IMR-90 (cell line): ENCODE results near the gene DOCK7. TPM values are rescaled to one million over a fixed set of nuclear protein-coding genes. Genes with fewer than 3 reads are reported as not detected.

Source experiments
- ATAC-seq: fragments of 200-7000 bp; cut with Tn5 transposase; 2 replicates; pipeline ENCODE4 v1.9.1; 2020; ENCODE audit warnings: low read depth, mild to moderate bottlenecking, moderate library complexity
- BruUV-seq: library from RNA; stranded (reverse); fragments of 400-500 nt; replicated peaks from 2 replicates; lab custom pipeline; 2021; lab: Mats Ljungman, UMichigan
- CTCF ChIA-PET: fragments of 300-600 bp; formaldehyde crosslinking; extraction: SDS; loops from one replicate; lab custom pipeline; 2021; ENCODE audit warnings: antibody characterized with exemption; lab: Yijun Ruan, JAX
- POLR2A ChIA-PET: fragments of 300-600 bp; sonication (Branson Sonifier 250); formaldehyde crosslinking; loops from one replicate; lab custom pipeline; 2022; ENCODE audit warnings: antibody characterized with exemption; ENCODE audit not compliant: unreplicated experiment; lab: Charles Lee
- DNase-seq: peaks from one replicate; pipeline ENCODE4 v3.0.0; 2013
- H2AFZ ChIP-seq: replicated peaks from 2 replicates; pipeline ENCODE3; 2013; ENCODE audit warnings: low read length, mild to moderate bottlenecking; ENCODE audit not compliant: poor library complexity
- H2AK5ac ChIP-seq: 2 replicates; pipeline ENCODE4 v1.6.1; 2013; ENCODE audit warnings: low read depth, low read length, inconsistent platforms
- H2AK9ac ChIP-seq: replicated peaks from 2 replicates; pipeline ENCODE3; 2013; ENCODE audit warnings: mild to moderate bottlenecking, low read depth, low read length, moderate library complexity; ENCODE audit not compliant: poor library complexity
- H2BK120ac ChIP-seq: 2 replicates; pipeline ENCODE4 v1.6.1; 2013; ENCODE audit warnings: low read depth, low read length, inconsistent platforms
- H2BK15ac ChIP-seq: 3 replicates; pipeline ENCODE4 v1.6.1; 2013; ENCODE audit warnings: low read depth, low read length, inconsistent platforms
- H2BK20ac ChIP-seq: 2 replicates; pipeline ENCODE4 v1.6.1; 2013; ENCODE audit warnings: low read depth, mild to moderate bottlenecking, inconsistent platforms, low read length, moderate library complexity
- H2BK5ac ChIP-seq: 2 replicates; pipeline ENCODE4 v1.6.1; 2013; ENCODE audit warnings: mild to moderate bottlenecking, low read depth, low read length, inconsistent platforms; ENCODE audit not compliant: poor library complexity, severe bottlenecking
- H3K14ac ChIP-seq: replicated peaks from 2 replicates; pipeline ENCODE4 v1.6.1; 2013; ENCODE audit warnings: low read depth, low read length, inconsistent platforms
- H3K18ac ChIP-seq: 2 replicates; pipeline ENCODE4 v1.6.1; 2013; ENCODE audit warnings: low read depth, low read length, control low read depth
- H3K23ac ChIP-seq: 2 replicates; pipeline ENCODE4 v1.6.1; 2013; ENCODE audit warnings: low read depth, low read length, inconsistent platforms
- H3K27ac ChIP-seq: 2 replicates; pipeline ENCODE4 v1.5.1; 2013; ENCODE audit warnings: mild to moderate bottlenecking, control low read depth, low read length; ENCODE audit not compliant: insufficient read depth
- H3K27me3 ChIP-seq: 2 replicates; pipeline ENCODE4 v1.6.1; 2013; ENCODE audit warnings: low read length; ENCODE audit not compliant: control insufficient read depth, insufficient read depth
- H3K36me3 ChIP-seq: 2 replicates; pipeline ENCODE4 v1.6.1; 2013; ENCODE audit warnings: low read length, mixed read lengths; ENCODE audit not compliant: control insufficient read depth, insufficient read depth
- H3K4ac ChIP-seq: 2 replicates; pipeline ENCODE4 v1.6.1; 2013; ENCODE audit warnings: low read depth, low read length, inconsistent platforms
- H3K4me1 ChIP-seq: 2 replicates; pipeline ENCODE4 v1.6.1; 2013; ENCODE audit warnings: low read length, mixed read lengths; ENCODE audit not compliant: control insufficient read depth, insufficient read depth
- H3K4me2 ChIP-seq: 2 replicates; pipeline ENCODE4 v1.6.1; 2013; ENCODE audit warnings: low read depth, mild to moderate bottlenecking, control low read depth, low read length, moderate library complexity
- H3K4me3 ChIP-seq: 2 replicates; pipeline ENCODE4 v1.5.1; 2013; ENCODE audit warnings: low read depth, mild to moderate bottlenecking, control low read depth, low read length, moderate library complexity; ENCODE audit not compliant: insufficient read depth
- H3K56ac ChIP-seq: 2 replicates; pipeline ENCODE4 v1.6.1; 2013; ENCODE audit warnings: low read length, inconsistent platforms; ENCODE audit not compliant: insufficient read depth; ENCODE audit errors: extremely low read depth
- H3K79me1 ChIP-seq, 2 experiments: 2 replicates each; pipeline ENCODE4 v1.6.1; 2013; ENCODE audit warnings: low read length in 2 of 2, inconsistent platforms in 1 of 2, low read depth in 1 of 2
- H3K9ac ChIP-seq: 2 replicates; pipeline ENCODE4 v1.6.1; 2013; ENCODE audit warnings: low read depth, low read length, control low read depth
- H3K9me1 ChIP-seq: 2 replicates; pipeline ENCODE4 v1.6.1; 2013; ENCODE audit warnings: low read length, inconsistent platforms; ENCODE audit not compliant: insufficient read depth
- H3K9me3 ChIP-seq: 2 replicates; pipeline ENCODE4 v1.6.1; 2013; ENCODE audit warnings: low read length; ENCODE audit not compliant: control insufficient read depth, insufficient read depth
- H4K20me1 ChIP-seq: 2 replicates; pipeline ENCODE4 v1.6.1; 2013; ENCODE audit warnings: low read length, inconsistent platforms; ENCODE audit not compliant: insufficient read depth
- H4K5ac ChIP-seq: 2 replicates; pipeline ENCODE4 v1.6.1; 2013; ENCODE audit warnings: mild to moderate bottlenecking, low read depth, low read length, control low read depth
- H4K8ac ChIP-seq, 2 experiments: 2 replicates each; pipeline ENCODE4 v1.6.1; 2013; ENCODE audit warnings: low read depth in 2 of 2, low read length in 2 of 2, control low read depth in 1 of 2, inconsistent platforms in 1 of 2
- H4K91ac ChIP-seq: 2 replicates; pipeline ENCODE4 v1.6.1; 2013; ENCODE audit warnings: low read depth, low read length, inconsistent platforms; ENCODE audit not compliant: insufficient read depth
- BHLHE40 ChIP-seq: fragments of 150-350 bp; IDR thresholded peaks from 2 replicates; pipeline ENCODE4 v1.6.1; 2016; ENCODE audit warnings: mild to moderate bottlenecking, low read depth, low read length
- CEBPB ChIP-seq: IDR thresholded peaks from 2 replicates; pipeline ENCODE4 v1.6.1; 2012; ENCODE audit warnings: low read depth, low read length, improper control_type of control experiment
- CHD1 ChIP-seq: IDR thresholded peaks from 2 replicates; pipeline ENCODE4 v1.6.1; 2012; ENCODE audit warnings: low read depth, low read length, improper control_type of control experiment
- CTCF ChIP-seq: conservative IDR thresholded peaks from 2 replicates; pipeline ENCODE4 v1.5.1; 2012; ENCODE audit warnings: mild to moderate bottlenecking, low read depth, low read length, improper control_type of control experiment
- ELK1 ChIP-seq: fragments of 150-350 bp; IDR thresholded peaks from 2 replicates; pipeline ENCODE4 v1.6.1; 2016; ENCODE audit warnings: low read depth, mild to moderate bottlenecking, low read length, moderate library complexity, borderline replicate concordance
- FOS ChIP-seq: fragments of 150-350 bp; IDR thresholded peaks from 2 replicates; pipeline ENCODE4 v1.6.1; 2016; ENCODE audit warnings: low read depth, low read length
- MAFK ChIP-seq: IDR thresholded peaks from 2 replicates; pipeline ENCODE4 v1.6.1; 2012; ENCODE audit warnings: low read depth, low read length, improper control_type of control experiment
- MAZ ChIP-seq: IDR thresholded peaks from 2 replicates; pipeline ENCODE4 v1.6.1; 2012; ENCODE audit warnings: low read depth, mild to moderate bottlenecking, low read length, improper control_type of control experiment, moderate library complexity, borderline replicate concordance
- MXI1 ChIP-seq: IDR thresholded peaks from 2 replicates; pipeline ENCODE4 v1.6.1; 2012; ENCODE audit warnings: low read depth, mild to moderate bottlenecking, low read length, moderate library complexity, borderline replicate concordance
- NFE2L2 ChIP-seq: fragments of 150-350 bp; IDR thresholded peaks from 2 replicates; pipeline ENCODE4 v1.6.1; 2016; ENCODE audit warnings: low read depth, mild to moderate bottlenecking, low read length
- POLR2A ChIP-seq: IDR thresholded peaks from 2 replicates; pipeline ENCODE4 v1.6.1; 2012; ENCODE audit warnings: mild to moderate bottlenecking, low read depth, low read length
- RAD21 ChIP-seq: IDR thresholded peaks from 2 replicates; pipeline ENCODE4 v1.6.1; 2012; ENCODE audit warnings: low read length, improper control_type of control experiment
- RCOR1 ChIP-seq: IDR thresholded peaks from 2 replicates; pipeline ENCODE4 v1.6.1; 2012; ENCODE audit warnings: mild to moderate bottlenecking, low read length, improper control_type of control experiment; ENCODE audit not compliant: insufficient replicate concordance
- SMC3 ChIP-seq: fragments of 150-350 bp; IDR thresholded peaks from 2 replicates; pipeline ENCODE4 v1.6.1; 2016; ENCODE audit warnings: low read depth, mild to moderate bottlenecking, antibody characterized with exemption, low read length, moderate library complexity
- USF2 ChIP-seq: fragments of 150-350 bp; IDR thresholded peaks from 2 replicates; pipeline ENCODE4 v1.6.1; 2017; ENCODE audit warnings: mild to moderate bottlenecking, antibody characterized with exemption, low read length, low read depth
- WGBS, 2 experiments: methylation state at CpG; one replicate each; pipeline versions ENCODE4 v1.1.5 to v1.1.7; 2013; ENCODE audit warnings: missing lambda C conversion rate in 2 of 2; ENCODE audit not compliant: insufficient read length in 1 of 2; ENCODE audit errors: extremely low coverage in 2 of 2; 5-methylcytosine and 5-hydroxymethylcytosine counted together
- dilution Hi-C: fragments of 300-500 bp; cut with HindIII; formaldehyde crosslinking; loops from one replicate; pipeline ENCODE4 v1.14.3; 2018; ENCODE audit warnings: low sequenced_read_pairs; ENCODE audit not compliant: unreplicated experiment
- in situ Hi-C: fragments of 300-500 bp; cut with MboI; formaldehyde crosslinking; loops from 3 replicates; pipeline ENCODE4 v1.14.3; 2019; ENCODE audit warnings: low sequenced_read_pairs, inconsistent platforms, mixed read lengths
- intact Hi-C: fragments of 100-400 bp; cut with micrococcal nuclease; formaldehyde crosslinking; loops from 2 replicates; pipeline ENCODE4 v1.10.0; 2022
- polyA plus RNA-seq, 3 experiments: library from polyadenylated mRNA; depleted of rRNA; stranded (reverse); fragments of >200 nt; gene quantifications; 2 replicates each; pipeline ENCODE4 v1.2.3, GENCODE V29; 2012; ENCODE audit warnings: low replicate concordance in 1 of 3
- total RNA-seq: library from RNA; depleted of rRNA; stranded (reverse); fragments of >200 nt; gene quantifications from 2 replicates; pipeline ENCODE4 v1.2.3, GENCODE V29; 2012

DOCK7 gene
- total and polyA plus RNA-seq, 2 of the 4 experiments (the other 2 are of a cell fraction) = 38.0 to 97.7 TPM

GRCh38 chr1:62444701-62445100, 243.5 kb downstream of the DOCK7 start:
- Histone ChIP-seq H3K4me1 (no peaks in the 10 kb centered on the region), H4K8ac (no peak overlapping the region), H3K9me3 (no peaks in the 10 kb centered on the region), H4K91ac (no peak overlapping the region), H3K27me3 (no peaks in the 10 kb centered on the region), H3K36me3 (peaks cover 18% of the 10 kb centered on the region), H3K4me2 (no peak overlapping the region), H2AFZ (no peak overlapping the region), H3K9me1 (peaks cover 2% of the 10 kb centered on the region; the same call in 1 of the 2 replicates), H2AK5ac (no peak overlapping the region), H3K14ac (no peak overlapping the region), H2BK20ac (no peak overlapping the region), H3K79me1 (peaks cover 10 to 20% of the 10 kb centered on the region in 2 experiments), H2BK120ac (no peak overlapping the region), H3K4ac (no peak overlapping the region), H4K5ac (no peak overlapping the region), H4K20me1 (no peaks in the 10 kb centered on the region), H3K4me3 (no peak overlapping the region), H2BK5ac (no peak overlapping the region), H3K56ac (no peak overlapping the region), H2AK9ac (no peak overlapping the region), H2BK15ac (no peak overlapping the region), H3K23ac (no peak overlapping the region), H3K9ac (no peak overlapping the region), H3K18ac (no peak overlapping the region), H3K27ac (no peak overlapping the region)
- ATAC-seq = no peak
- CTCF ChIA-PET = no interaction called here
- no peak for DNase-seq
- TSS peak; percentile 85 for BruUV-seq
- dilution Hi-C loops (no loop called here), in situ Hi-C loops (no loop called here), intact Hi-C loops (no loop called here)
- POLR2A ChIA-PET = no interaction called here
- TF ChIP-seq CTCF (no peak), RCOR1 (no peak), NFE2L2 (no peak), USF2 (no peak), SMC3 (no peak), MXI1 (no peak), CHD1 (no peak), MAZ (no peak), RAD21 (no peak), CEBPB (no peak), POLR2A (no peak), BHLHE40 (no peak), ELK1 (no peak), FOS (no peak), MAFK (no peak)
- no CpG with 5 or more reads among the region's 1 CpG for WGBS, 2 experiments
